Liver (tissue), 2 donors: ENCODE measurements around the gene NCAM1.

Source experiments
- FOXA1 ChIP-seq: IDR thresholded peaks from 2 replicates; pipeline ENCODE4 v1.6.1; 2016; ENCODE audit warnings: antibody characterized with exemption
- JUND ChIP-seq, 2 donors: IDR thresholded peaks; 2 replicates each; pipeline ENCODE4 v1.6.1; 2016; ENCODE audit warnings: antibody characterized with exemption in 2 of 2
- RAD21 ChIP-seq, 2 donors: IDR thresholded peaks; 2 replicates each; pipeline ENCODE4 v1.6.1; 2016; ENCODE audit warnings: antibody characterized with exemption in 2 of 2, mild to moderate bottlenecking in 2 of 2
- REST ChIP-seq: IDR thresholded peaks from 2 replicates; pipeline ENCODE4 v1.6.1; 2016; ENCODE audit warnings: antibody characterized with exemption, mild to moderate bottlenecking
- RXRA ChIP-seq, 2 donors: IDR thresholded peaks; 2 replicates each; pipeline ENCODE4 v1.6.1; 2017 to 2018; ENCODE audit warnings: antibody characterized with exemption in 2 of 2, mild to moderate bottlenecking in 1 of 2
- donor health status: healthy.

DNA sequence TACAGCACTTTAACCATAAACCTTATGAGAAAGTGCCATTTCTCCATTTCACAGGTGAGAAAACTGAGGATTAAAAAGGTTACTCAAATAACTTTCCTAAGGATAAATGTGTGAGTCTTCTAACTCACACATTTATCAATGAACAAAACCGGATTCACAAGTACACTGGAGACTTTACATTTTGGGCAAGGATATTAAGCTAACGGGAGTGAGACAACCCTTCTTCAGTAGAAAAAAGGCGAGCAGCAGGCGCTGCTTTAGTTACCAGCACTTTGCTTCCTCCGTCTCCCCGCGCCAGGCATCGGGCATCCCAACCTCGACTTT lies 352.8 kb downstream of the NCAM1 start:
- TF ChIP-seq RAD21 (IDR thresholded peaks at IDR 0.05) (no peak), RXRA (IDR thresholded peaks at IDR 0.05) (no peak), JUND (IDR thresholded peaks at IDR 0.05) (no peak), REST (peak; percentile 45), FOXA1 (no peak)
